Measurements from ENCODE around the gene RBM33. TPM values are rescaled to one million over a fixed set of nuclear protein-coding genes. Genes with fewer than 3 reads are reported as not detected.
A peak's percentile ranks its signal among the peaks of the same experiment; 100 is the strongest.

The RBM33 gene
- total RNA-seq, 1 donor from 2014 or later = 50.5 TPM

DNA sequence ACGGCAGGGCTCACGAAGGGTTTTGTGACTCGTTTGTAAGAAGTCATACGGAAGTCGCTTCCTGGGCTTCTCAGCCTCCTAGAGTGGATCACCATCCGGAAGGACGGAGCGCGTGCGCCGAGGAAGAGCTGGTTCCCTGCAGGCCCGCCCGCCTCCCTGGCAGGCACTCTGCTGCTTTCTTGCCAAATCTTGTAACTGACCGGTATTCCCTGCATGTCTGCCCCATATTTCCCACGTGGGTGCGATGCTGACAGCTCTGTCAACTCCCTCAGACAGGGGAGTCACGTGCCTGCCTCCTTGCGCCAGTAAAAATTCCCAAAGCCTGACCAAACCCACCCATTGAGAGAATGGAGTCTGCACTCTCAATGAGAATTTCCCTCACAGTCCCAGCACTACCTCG, 155.1 kb downstream of the RBM33 start:
- Mint-ChIP-seq H3K4me3 (ENCODE audit: unreplicated experiment) (no peak overlapping the region), H3K9me3 (ENCODE audit: unreplicated experiment) (peaks cover 3% of the 10 kb centered on the region), H3K36me3 (ENCODE audit: low read depth, unreplicated experiment) (peaks cover 2% of the 10 kb centered on the region), H3K27ac (ENCODE audit: unreplicated experiment) (no peak overlapping the region), H3K4me1 (ENCODE audit: low read depth, unreplicated experiment) (no peaks in the 10 kb centered on the region), H3K27me3 (ENCODE audit: low read depth, unreplicated experiment) (peaks cover 54% of the 10 kb centered on the region)
- H3K4me1 ChIP-seq (ENCODE audit: insufficient read depth, low read length) = peaks cover 8% of the 10 kb centered on the region
- H3K79me2 ChIP-seq (ENCODE audit: insufficient read depth, low read length) = no peaks in the 10 kb centered on the region
- DNase-seq (ENCODE audit: low read depth) = no peak
- no peak for FAIRE-seq
- H3K27me3 ChIP-seq (ENCODE audit: insufficient read depth, low read length) = peaks cover 47% of the 10 kb centered on the region
- no peaks in the 10 kb centered on the region for H4K20me1 ChIP-seq (ENCODE audit: insufficient read depth, low read length)
- H3K4me2 ChIP-seq (ENCODE audit: low read length) = peak overlapping the region; percentile 25
- TF ChIP-seq EZH2 (IDR thresholded peaks at IDR 0.05; ENCODE audit: insufficient read depth, low read length) = no peak
- TF ChIP-seq, protein P1, sequence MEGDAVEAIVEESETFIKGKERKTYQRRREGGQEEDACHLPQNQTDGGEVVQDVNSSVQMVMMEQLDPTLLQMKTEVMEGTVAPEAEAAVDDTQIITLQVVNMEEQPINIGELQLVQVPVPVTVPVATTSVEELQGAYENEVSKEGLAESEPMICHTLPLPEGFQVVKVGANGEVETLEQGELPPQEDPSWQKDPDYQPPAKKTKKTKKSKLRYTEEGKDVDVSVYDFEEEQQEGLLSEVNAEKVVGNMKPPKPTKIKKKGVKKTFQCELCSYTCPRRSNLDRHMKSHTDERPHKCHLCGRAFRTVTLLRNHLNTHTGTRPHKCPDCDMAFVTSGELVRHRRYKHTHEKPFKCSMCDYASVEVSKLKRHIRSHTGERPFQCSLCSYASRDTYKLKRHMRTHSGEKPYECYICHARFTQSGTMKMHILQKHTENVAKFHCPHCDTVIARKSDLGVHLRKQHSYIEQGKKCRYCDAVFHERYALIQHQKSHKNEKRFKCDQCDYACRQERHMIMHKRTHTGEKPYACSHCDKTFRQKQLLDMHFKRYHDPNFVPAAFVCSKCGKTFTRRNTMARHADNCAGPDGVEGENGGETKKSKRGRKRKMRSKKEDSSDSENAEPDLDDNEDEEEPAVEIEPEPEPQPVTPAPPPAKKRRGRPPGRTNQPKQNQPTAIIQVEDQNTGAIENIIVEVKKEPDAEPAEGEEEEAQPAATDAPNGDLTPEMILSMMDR (IDR thresholded peaks at IDR 0.05; ENCODE audit: insufficient read depth, low read depth, low read length) = no peak
- H3K9me3 ChIP-seq (ENCODE audit: insufficient read depth, low read depth, low read length) = no peaks in the 10 kb centered on the region
- no peak overlapping the region for H3K9ac ChIP-seq (ENCODE audit: low read length)
- H2AFZ ChIP-seq (ENCODE audit: low read depth, low read length) = no peak overlapping the region
- no peak overlapping the region for H3K27ac ChIP-seq (ENCODE audit: low read depth, low read length)
- no peaks in the 10 kb centered on the region for H3K36me3 ChIP-seq (ENCODE audit: insufficient read depth, low read length)
- no peak overlapping the region for H3K4me3 ChIP-seq (ENCODE audit: insufficient read depth, low read depth, low read length)

DNA sequence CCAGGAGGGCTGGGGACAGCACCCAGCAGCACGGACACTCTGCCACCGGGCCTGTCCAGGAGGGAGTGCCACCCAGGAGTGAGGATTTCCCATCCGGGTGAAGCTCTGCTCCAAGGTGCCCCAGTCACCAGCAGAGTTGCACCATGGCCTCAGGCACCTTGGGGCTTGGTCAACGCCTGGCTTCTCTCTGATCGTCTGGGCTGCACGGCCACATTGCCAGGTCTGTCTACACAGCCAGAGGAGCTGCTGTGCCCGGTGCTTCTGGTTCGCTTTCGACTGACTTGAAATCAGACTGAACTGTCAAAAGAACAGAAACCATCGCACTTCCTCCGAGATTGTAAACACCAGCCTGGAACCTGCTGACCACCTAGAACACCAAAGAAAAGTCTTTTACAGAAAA, 155.8 kb downstream of the RBM33 start:
- H2AFZ ChIP-seq (ENCODE audit: low read depth, low read length) = no peak overlapping the region
- no peaks in the 10 kb centered on the region for H3K36me3 ChIP-seq (ENCODE audit: insufficient read depth, low read length)
- Mint-ChIP-seq H3K9me3 (ENCODE audit: unreplicated experiment) (peaks cover 3% of the 10 kb centered on the region), H3K27ac (ENCODE audit: unreplicated experiment) (no peak overlapping the region), H3K36me3 (ENCODE audit: low read depth, unreplicated experiment) (peaks cover 2% of the 10 kb centered on the region), H3K4me3 (ENCODE audit: unreplicated experiment) (no peak overlapping the region), H3K4me1 (ENCODE audit: low read depth, unreplicated experiment) (no peaks in the 10 kb centered on the region), H3K27me3 (ENCODE audit: low read depth, unreplicated experiment) (peaks cover 50% of the 10 kb centered on the region)
- H3K27me3 ChIP-seq (ENCODE audit: insufficient read depth, low read length) = peaks cover 49% of the 10 kb centered on the region
- no peaks in the 10 kb centered on the region for H4K20me1 ChIP-seq (ENCODE audit: insufficient read depth, low read length)
- TF ChIP-seq, protein P1 (IDR thresholded peaks at IDR 0.05; ENCODE audit: insufficient read depth, low read depth, low read length) = no peak
- no peak for TF ChIP-seq EZH2 (IDR thresholded peaks at IDR 0.05; ENCODE audit: insufficient read depth, low read length)
- peaks cover 16% of the 10 kb centered on the region for H3K4me1 ChIP-seq (ENCODE audit: insufficient read depth, low read length)
- no peaks in the 10 kb centered on the region for H3K79me2 ChIP-seq (ENCODE audit: insufficient read depth, low read length)
- no peak for FAIRE-seq
- DNase-seq (ENCODE audit: low read depth) = no peak
- no peak overlapping the region for H3K4me2 ChIP-seq (ENCODE audit: low read length)
- H3K9ac ChIP-seq (ENCODE audit: low read length) = no peak overlapping the region
- H3K4me3 ChIP-seq (ENCODE audit: insufficient read depth, low read depth, low read length) = no peak overlapping the region
- no peaks in the 10 kb centered on the region for H3K9me3 ChIP-seq (ENCODE audit: insufficient read depth, low read depth, low read length)
- no peak overlapping the region for H3K27ac ChIP-seq (ENCODE audit: low read depth, low read length)

DNA sequence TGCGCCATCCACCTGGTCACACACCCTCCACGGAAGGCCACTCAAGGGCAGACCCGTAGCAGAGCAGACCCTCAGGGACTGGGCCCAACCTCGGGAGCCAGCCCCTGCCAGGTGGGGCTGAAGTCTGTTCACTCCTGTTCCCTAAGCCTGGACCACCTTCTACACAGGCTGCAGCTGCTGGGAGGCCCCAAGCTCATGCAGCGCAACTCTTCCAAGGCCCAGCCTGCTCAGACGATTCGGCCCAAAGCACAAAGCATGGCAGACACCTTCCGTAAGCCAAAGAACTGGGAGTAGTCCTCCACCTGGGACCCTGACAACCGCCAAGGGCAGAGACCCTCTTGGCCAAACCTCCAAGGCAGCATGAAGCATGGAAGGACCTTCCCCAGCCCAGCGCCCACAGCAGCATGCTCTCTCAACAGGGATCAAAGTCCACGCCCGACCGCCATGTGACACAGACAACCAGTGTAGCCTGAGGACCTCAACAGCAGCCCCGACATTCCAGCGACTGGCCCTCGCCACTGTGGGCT, 156.3 kb downstream of the RBM33 start:
- peaks cover 2% of the 10 kb centered on the region for H3K36me3 Mint-ChIP-seq (ENCODE audit: low read depth, unreplicated experiment)
- no peaks in the 10 kb centered on the region for H4K20me1 ChIP-seq (ENCODE audit: insufficient read depth, low read length)
- H3K9me3 ChIP-seq (ENCODE audit: insufficient read depth, low read depth, low read length) = no peaks in the 10 kb centered on the region
- no peak overlapping the region for H3K27ac ChIP-seq (ENCODE audit: low read depth, low read length)
- H3K4me2 ChIP-seq (ENCODE audit: low read length) = no peak overlapping the region
- no peak overlapping the region for H3K4me3 ChIP-seq (ENCODE audit: insufficient read depth, low read depth, low read length)
- H3K27me3 ChIP-seq (ENCODE audit: insufficient read depth, low read length) = peaks cover 45% of the 10 kb centered on the region
- peaks cover 3% of the 10 kb centered on the region for H3K9me3 Mint-ChIP-seq (ENCODE audit: unreplicated experiment)
- H3K4me3 Mint-ChIP-seq (ENCODE audit: unreplicated experiment) = no peak overlapping the region
- H3K9ac ChIP-seq (ENCODE audit: low read length) = no peak overlapping the region
- peaks cover 48% of the 10 kb centered on the region for H3K27me3 Mint-ChIP-seq (ENCODE audit: low read depth, unreplicated experiment)
- H3K4me1 ChIP-seq (ENCODE audit: insufficient read depth, low read length) = peaks cover 18% of the 10 kb centered on the region
- no peak for DNase-seq (ENCODE audit: low read depth)
- no peaks in the 10 kb centered on the region for H3K4me1 Mint-ChIP-seq (ENCODE audit: low read depth, unreplicated experiment)
- no peak overlapping the region for H2AFZ ChIP-seq (ENCODE audit: low read depth, low read length)
- H3K79me2 ChIP-seq (ENCODE audit: insufficient read depth, low read length) = no peaks in the 10 kb centered on the region
- H3K27ac Mint-ChIP-seq (ENCODE audit: unreplicated experiment) = no peak overlapping the region
- H3K36me3 ChIP-seq (ENCODE audit: insufficient read depth, low read length) = no peaks in the 10 kb centered on the region
- no peak for FAIRE-seq
- TF ChIP-seq EZH2 (IDR thresholded peaks at IDR 0.05; ENCODE audit: insufficient read depth, low read length) = no peak
- TF ChIP-seq, protein P1 (IDR thresholded peaks at IDR 0.05; ENCODE audit: insufficient read depth, low read depth, low read length) = no peak
